GM19372 (cell line): ENCODE results near the gene WAPL.

ENCODE experiments used
- ATAC-seq: cut with Tn5 transposase; IDR thresholded peaks from one replicate; pipeline ENCODE4 v1.9.1; 2021; ENCODE audit warnings: mild to moderate bottlenecking, low read depth, moderate library complexity; ENCODE audit not compliant: unreplicated experiment

WAPL gene

GRCh38 chr10:86415583-86415982 lies 106.0 kb downstream of the WAPL start:
- ATAC-seq: no peak

GRCh38 chr10:86415116-86415515 lies 106.5 kb downstream of the WAPL start:
- ATAC-seq: no peak

GRCh38 chr10:86413046-86413728 lies 108.4 kb downstream of the WAPL start:
- peak; percentile 58 for ATAC-seq

- no peak for ATAC-seq
Observed at GRCh38 chr10:86411852-86412560, 109.6 kb downstream of the WAPL start.

GRCh38 chr10:86411281-86411841 lies 110.2 kb downstream of the WAPL start:
- peak; percentile 59 for ATAC-seq

- no peak for ATAC-seq
Observed at GRCh38 chr10:86410542-86411124, 111.0 kb downstream of the WAPL start.

- no peak for ATAC-seq
Observed at GRCh38 chr10:86409183-86409582, 112.4 kb downstream of the WAPL start.

GRCh38 chr10:86403183-86403797 lies 118.3 kb downstream of the WAPL start:
- no peak for ATAC-seq

- no peak for ATAC-seq
Observed at GRCh38 chr10:86402283-86402941, 119.2 kb downstream of the WAPL start.

- no peak for ATAC-seq
Observed at GRCh38 chr10:86401588-86402282, 119.9 kb downstream of the WAPL start.

GRCh38 chr10:86400705-86401587 lies 120.6 kb downstream of the WAPL start:
- peak; percentile 41 for ATAC-seq

GRCh38 chr10:86399879-86400704 lies 121.5 kb downstream of the WAPL start:
- peak; percentile 79 for ATAC-seq

- ATAC-seq: no peak
Observed at GRCh38 chr10:86399514-86399878, 122.1 kb downstream of the WAPL start.

GRCh38 chr10:86397120-86397519 lies 124.5 kb downstream of the WAPL start:
- ATAC-seq: no peak

- ATAC-seq: no peak
Observed at GRCh38 chr10:86393862-86394455, 127.6 kb downstream of the WAPL start.

- no peak for ATAC-seq
Observed at GRCh38 chr10:86393362-86393761, 128.2 kb downstream of the WAPL start.

GRCh38 chr10:86392723-86393094 lies 128.9 kb downstream of the WAPL start:
- no peak for ATAC-seq
